ENCODE data around the gene AIFM2.

DNA sequence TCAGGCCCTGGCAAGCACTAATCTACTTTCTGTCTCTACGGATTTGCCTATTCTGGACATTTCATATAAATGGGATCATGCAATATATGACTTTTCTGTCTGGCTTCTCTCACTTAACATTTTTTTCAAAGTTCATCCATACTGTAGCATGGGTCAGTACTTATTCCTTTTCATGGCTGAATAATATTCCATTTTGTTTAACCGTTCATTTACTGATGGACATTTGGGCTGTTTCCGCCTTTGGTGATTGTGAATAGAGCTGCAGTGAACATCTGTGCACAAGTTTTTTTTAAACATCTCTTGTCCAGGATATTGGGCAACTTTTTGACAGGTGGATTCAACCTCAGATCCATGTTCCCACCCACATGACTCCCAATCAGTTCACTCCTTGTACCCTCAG, 31.0 kb downstream of the AIFM2 start:
- TF ChIP-seq, protein P1, sequence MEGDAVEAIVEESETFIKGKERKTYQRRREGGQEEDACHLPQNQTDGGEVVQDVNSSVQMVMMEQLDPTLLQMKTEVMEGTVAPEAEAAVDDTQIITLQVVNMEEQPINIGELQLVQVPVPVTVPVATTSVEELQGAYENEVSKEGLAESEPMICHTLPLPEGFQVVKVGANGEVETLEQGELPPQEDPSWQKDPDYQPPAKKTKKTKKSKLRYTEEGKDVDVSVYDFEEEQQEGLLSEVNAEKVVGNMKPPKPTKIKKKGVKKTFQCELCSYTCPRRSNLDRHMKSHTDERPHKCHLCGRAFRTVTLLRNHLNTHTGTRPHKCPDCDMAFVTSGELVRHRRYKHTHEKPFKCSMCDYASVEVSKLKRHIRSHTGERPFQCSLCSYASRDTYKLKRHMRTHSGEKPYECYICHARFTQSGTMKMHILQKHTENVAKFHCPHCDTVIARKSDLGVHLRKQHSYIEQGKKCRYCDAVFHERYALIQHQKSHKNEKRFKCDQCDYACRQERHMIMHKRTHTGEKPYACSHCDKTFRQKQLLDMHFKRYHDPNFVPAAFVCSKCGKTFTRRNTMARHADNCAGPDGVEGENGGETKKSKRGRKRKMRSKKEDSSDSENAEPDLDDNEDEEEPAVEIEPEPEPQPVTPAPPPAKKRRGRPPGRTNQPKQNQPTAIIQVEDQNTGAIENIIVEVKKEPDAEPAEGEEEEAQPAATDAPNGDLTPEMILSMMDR (IDR thresholded peaks at IDR 0.05): no peak
- no peak for TF ChIP-seq POLR2A (IDR thresholded peaks at IDR 0.05)

Measured in lower leg skin (tissue), 3 donors.